GM23338 (cell line): ENCODE measurements around the gene PPIC. TPM values are rescaled to one million over a fixed set of nuclear protein-coding genes. Genes with fewer than 3 reads are reported as not detected.

Experiments used
- ATAC-seq: fragments of 200-7000 bp; cut with Tn5 transposase; 3 replicates; pipeline ENCODE4 v1.9.1; 2020
- DNase-seq: peaks from one replicate; pipeline ENCODE4 v3.0.0-alpha.2; 2015; ENCODE audit warnings: low spot score
- H2AFZ ChIP-seq: fragments of 200-600 bp; sonication (generic); 2 replicates; pipeline ENCODE4 v1.8.0; 2016; ENCODE audit warnings: antibody characterized with exemption, mild to moderate bottlenecking, moderate library complexity
- H3F3A ChIP-seq: fragments of 200-600 bp; sonication (generic); replicated peaks from 2 replicates; pipeline ENCODE4 v1.8.0; 2017; ENCODE audit warnings: antibody characterized with exemption, mixed run types, low read depth
- H3K27ac ChIP-seq: fragments of 200-600 bp; sonication (generic); 2 replicates; pipeline ENCODE4 v1.6.1; 2016; ENCODE audit warnings: low read depth
- H3K27me3 ChIP-seq: fragments of 200-600 bp; sonication (generic); 2 replicates; pipeline ENCODE4 v1.8.0; 2016; ENCODE audit warnings: mild to moderate bottlenecking, mixed run types, moderate library complexity; ENCODE audit not compliant: insufficient read depth
- H3K36me3 ChIP-seq: fragments of 200-600 bp; sonication (generic); 2 replicates; pipeline ENCODE4 v1.8.0; 2016; ENCODE audit warnings: mild to moderate bottlenecking; ENCODE audit not compliant: insufficient read depth
- H3K4me1 ChIP-seq: fragments of 200-600 bp; sonication (generic); 2 replicates; pipeline ENCODE4 v1.8.0; 2016; ENCODE audit warnings: mild to moderate bottlenecking, moderate library complexity; ENCODE audit not compliant: insufficient read depth
- H3K4me2 ChIP-seq: fragments of 200-600 bp; sonication (generic); 2 replicates; pipeline ENCODE4 v1.7.1; 2017; ENCODE audit warnings: mixed run types
- H3K4me3 ChIP-seq: fragments of 200-600 bp; sonication (generic); 2 replicates; pipeline ENCODE4 v1.6.1; 2016; ENCODE audit warnings: mixed run types
- H3K79me2 ChIP-seq: fragments of 200-600 bp; sonication (generic); replicated peaks from 2 replicates; pipeline ENCODE4 v1.8.0; 2017; ENCODE audit warnings: mild to moderate bottlenecking; ENCODE audit not compliant: insufficient read depth
- H3K9me2 ChIP-seq: fragments of 200-600 bp; sonication (generic); 2 replicates; pipeline ENCODE4 v1.8.0; 2017; ENCODE audit not compliant: insufficient read depth
- H4K20me1 ChIP-seq: fragments of 200-600 bp; sonication (generic); replicated peaks from 2 replicates; pipeline ENCODE4 v1.8.0; 2017; ENCODE audit warnings: mild to moderate bottlenecking; ENCODE audit not compliant: insufficient read depth
- H3K27ac Mint-ChIP-seq: 2 replicates; pipeline ENCODE4 v1.8.0; 2020; ENCODE audit warnings: inconsistent platforms, mild to moderate bottlenecking, moderate library complexity, mixed read lengths
- H3K27me3 Mint-ChIP-seq: 3 replicates; pipeline ENCODE4 v1.8.0; 2022; ENCODE audit warnings: low read depth, mild to moderate bottlenecking, moderate library complexity, mixed read lengths, inconsistent platforms; ENCODE audit not compliant: insufficient read depth, poor library complexity
- H3K36me3 Mint-ChIP-seq: 3 replicates; pipeline ENCODE4 v1.8.0; 2021; ENCODE audit warnings: low read depth, mild to moderate bottlenecking, inconsistent platforms, moderate library complexity, mixed read lengths
- H3K4me1 Mint-ChIP-seq: 3 replicates; pipeline ENCODE4 v1.8.0; 2020; ENCODE audit warnings: mild to moderate bottlenecking, inconsistent platforms, mixed read lengths
- H3K4me3 Mint-ChIP-seq: 3 replicates; pipeline ENCODE4 v1.8.0; 2021; ENCODE audit warnings: moderate library complexity, mild to moderate bottlenecking, inconsistent platforms, mixed read lengths
- H3K9me3 Mint-ChIP-seq: 3 replicates; pipeline ENCODE4 v1.8.0; 2020; ENCODE audit warnings: moderate library complexity, mild to moderate bottlenecking, inconsistent platforms, mixed read lengths
- CREB1 ChIP-seq: fragments of 250-450 bp; sonication (Bioruptor Pico); IDR thresholded peaks from 2 replicates; pipeline ENCODE4 v1.5.0; 2020; ENCODE audit warnings: low read depth, mild to moderate bottlenecking, moderate library complexity
- EZH2 ChIP-seq: fragments of 200-600 bp; sonication (generic); IDR thresholded peaks from one replicate; pipeline ENCODE4 v1.8.0; 2017; ENCODE audit warnings: antibody characterized with exemption, mild to moderate bottlenecking, low read depth; ENCODE audit not compliant: unreplicated experiment
- EZH2phosphoT487 ChIP-seq: fragments of 200-600 bp; sonication (generic); IDR thresholded peaks from one replicate; pipeline ENCODE4 v1.8.1; 2018; ENCODE audit warnings: antibody characterized with exemption; ENCODE audit not compliant: unreplicated experiment
- JUNB ChIP-seq: IDR thresholded peaks from one replicate; pipeline ENCODE4 v1.6.1; 2016; ENCODE audit warnings: antibody characterized with exemption; ENCODE audit not compliant: unreplicated experiment
- NANOG ChIP-seq: IDR thresholded peaks from 2 replicates; pipeline ENCODE4 v1.6.1; 2016; ENCODE audit warnings: antibody characterized with exemption, borderline replicate concordance
- POLR2AphosphoS5 ChIP-seq: IDR thresholded peaks from 2 replicates; pipeline ENCODE4 v1.6.1; 2016; ENCODE audit warnings: antibody characterized with exemption, low read depth
- STAT1 ChIP-seq: IDR thresholded peaks from one replicate; pipeline ENCODE4 v1.6.1; 2016; ENCODE audit warnings: antibody characterized with exemption; ENCODE audit not compliant: unreplicated experiment
- ZNF114 ChIP-seq: fragments of 250-450 bp; sonication (Bioruptor Pico); IDR thresholded peaks from 2 replicates; pipeline ENCODE4 v1.5.0; 2020; ENCODE audit warnings: mild to moderate bottlenecking, moderate library complexity
- ZNF331 ChIP-seq: fragments of 250-450 bp; sonication (Bioruptor Pico); IDR thresholded peaks from 2 replicates; pipeline ENCODE4 v1.5.0; 2020; ENCODE audit warnings: low read depth, mild to moderate bottlenecking, moderate library complexity
- polyA plus RNA-seq: library from polyadenylated mRNA; unstranded; fragments of >200 nt; fragmentation: Nextera tagmentation; extraction: Ambion mirVana; gene quantifications from 2 replicates; pipeline ENCODE4 v1.2.1, GENCODE V29; 2016
- total RNA-seq: library from RNA; depleted of rRNA; stranded (reverse); fragments of >200 nt; shearing (Covaris generic); gene quantifications from 2 replicates; pipeline ENCODE4 v1.2.3, GENCODE V29; 2014
- TF ChIP-seq, protein P1 (sequence below): IDR thresholded peaks from 2 replicates; pipeline ENCODE4 v1.6.1; 2016; ENCODE audit warnings: antibody characterized with exemption
- TF ChIP-seq, protein P2 (sequence below): IDR thresholded peaks from one replicate; pipeline ENCODE4 v1.6.1; 2018; ENCODE audit warnings: antibody characterized with exemption; ENCODE audit not compliant: unreplicated experiment
- TF ChIP-seq, protein P3 (sequence below), 2 experiments: fragments of 200-600 bp in 1 of 2; sonication (generic) in 1 of 2; conservative IDR thresholded peaks; 2 replicates each; pipeline versions ENCODE4 v1.5.1 to v1.6.1; 2016 to 2017; ENCODE audit warnings: antibody characterized with exemption in 2 of 2, low read depth in 2 of 2, mild to moderate bottlenecking in 2 of 2, moderate library complexity in 1 of 2
- TF ChIP-seq, protein P4 (sequence below): fragments of 250-450 bp; sonication (Bioruptor Pico); IDR thresholded peaks from 2 replicates; pipeline ENCODE4 v1.5.0; 2020; ENCODE audit warnings: mild to moderate bottlenecking, moderate library complexity

PPIC gene
- total and polyA plus RNA-seq, 2 experiments from 2014 or later: 13.9 to 21.0 TPM

DNA sequence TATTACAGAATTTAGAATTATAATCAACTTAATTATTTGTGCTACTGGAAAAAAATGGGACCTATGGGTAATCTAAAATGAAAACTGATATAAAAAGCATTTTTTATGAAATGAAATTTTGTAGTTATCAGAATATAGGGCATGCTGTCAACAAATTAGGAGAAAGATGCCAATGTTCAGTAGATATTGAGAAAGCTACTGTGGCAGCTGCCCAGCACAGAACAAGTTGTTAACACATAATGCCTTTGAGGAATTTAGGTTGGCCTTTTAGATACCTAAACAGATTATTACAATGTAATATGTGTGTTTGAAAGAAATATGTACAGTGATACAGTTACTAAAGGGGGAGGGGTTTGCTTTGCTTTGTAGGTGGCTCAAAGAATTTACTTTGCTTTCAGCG lies 54.1 kb downstream of the PPIC start:
- Histone ChIP-seq H3K4me3 (no peak overlapping the region), H3K4me2 (no peak overlapping the region), H4K20me1 (no peaks in the 10 kb centered on the region), H3K4me1 (no peaks in the 10 kb centered on the region), H3F3A (no peaks in the 10 kb centered on the region), H3K27me3 (no peaks in the 10 kb centered on the region), H3K27ac (no peak overlapping the region), H3K36me3 (no peaks in the 10 kb centered on the region), H3K9me2 (no peaks in the 10 kb centered on the region), H2AFZ (no peak overlapping the region), H3K79me2 (no peaks in the 10 kb centered on the region)
- DNase-seq (no peak), ATAC-seq (no peak)
- Mint-ChIP-seq H3K36me3 (no peaks in the 10 kb centered on the region), H3K4me3 (no peak overlapping the region), H3K27ac (no peak overlapping the region), H3K27me3 (no peaks in the 10 kb centered on the region), H3K4me1 (peaks cover 10% of the 10 kb centered on the region; the same call in 2 of the 3 replicates), H3K9me3 (no peaks in the 10 kb centered on the region)
- TF ChIP-seq NANOG (no peak), POLR2AphosphoS5 (no peak), EZH2phosphoT487 (no peak), EZH2 (no peak), STAT1 (no peak), ZNF114 (CRISPR knock-in tag) (no peak), JUNB (no peak), ZNF331 (no peak), CREB1 (CRISPR knock-in tag) (no peak)
- TF ChIP-seq, protein P1, sequence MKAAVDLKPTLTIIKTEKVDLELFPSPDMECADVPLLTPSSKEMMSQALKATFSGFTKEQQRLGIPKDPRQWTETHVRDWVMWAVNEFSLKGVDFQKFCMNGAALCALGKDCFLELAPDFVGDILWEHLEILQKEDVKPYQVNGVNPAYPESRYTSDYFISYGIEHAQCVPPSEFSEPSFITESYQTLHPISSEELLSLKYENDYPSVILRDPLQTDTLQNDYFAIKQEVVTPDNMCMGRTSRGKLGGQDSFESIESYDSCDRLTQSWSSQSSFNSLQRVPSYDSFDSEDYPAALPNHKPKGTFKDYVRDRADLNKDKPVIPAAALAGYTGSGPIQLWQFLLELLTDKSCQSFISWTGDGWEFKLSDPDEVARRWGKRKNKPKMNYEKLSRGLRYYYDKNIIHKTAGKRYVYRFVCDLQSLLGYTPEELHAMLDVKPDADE: no peak
- TF ChIP-seq, protein P2, sequence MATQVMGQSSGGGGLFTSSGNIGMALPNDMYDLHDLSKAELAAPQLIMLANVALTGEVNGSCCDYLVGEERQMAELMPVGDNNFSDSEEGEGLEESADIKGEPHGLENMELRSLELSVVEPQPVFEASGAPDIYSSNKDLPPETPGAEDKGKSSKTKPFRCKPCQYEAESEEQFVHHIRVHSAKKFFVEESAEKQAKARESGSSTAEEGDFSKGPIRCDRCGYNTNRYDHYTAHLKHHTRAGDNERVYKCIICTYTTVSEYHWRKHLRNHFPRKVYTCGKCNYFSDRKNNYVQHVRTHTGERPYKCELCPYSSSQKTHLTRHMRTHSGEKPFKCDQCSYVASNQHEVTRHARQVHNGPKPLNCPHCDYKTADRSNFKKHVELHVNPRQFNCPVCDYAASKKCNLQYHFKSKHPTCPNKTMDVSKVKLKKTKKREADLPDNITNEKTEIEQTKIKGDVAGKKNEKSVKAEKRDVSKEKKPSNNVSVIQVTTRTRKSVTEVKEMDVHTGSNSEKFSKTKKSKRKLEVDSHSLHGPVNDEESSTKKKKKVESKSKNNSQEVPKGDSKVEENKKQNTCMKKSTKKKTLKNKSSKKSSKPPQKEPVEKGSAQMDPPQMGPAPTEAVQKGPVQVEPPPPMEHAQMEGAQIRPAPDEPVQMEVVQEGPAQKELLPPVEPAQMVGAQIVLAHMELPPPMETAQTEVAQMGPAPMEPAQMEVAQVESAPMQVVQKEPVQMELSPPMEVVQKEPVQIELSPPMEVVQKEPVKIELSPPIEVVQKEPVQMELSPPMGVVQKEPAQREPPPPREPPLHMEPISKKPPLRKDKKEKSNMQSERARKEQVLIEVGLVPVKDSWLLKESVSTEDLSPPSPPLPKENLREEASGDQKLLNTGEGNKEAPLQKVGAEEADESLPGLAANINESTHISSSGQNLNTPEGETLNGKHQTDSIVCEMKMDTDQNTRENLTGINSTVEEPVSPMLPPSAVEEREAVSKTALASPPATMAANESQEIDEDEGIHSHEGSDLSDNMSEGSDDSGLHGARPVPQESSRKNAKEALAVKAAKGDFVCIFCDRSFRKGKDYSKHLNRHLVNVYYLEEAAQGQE: no peak
- TF ChIP-seq, protein P3, sequence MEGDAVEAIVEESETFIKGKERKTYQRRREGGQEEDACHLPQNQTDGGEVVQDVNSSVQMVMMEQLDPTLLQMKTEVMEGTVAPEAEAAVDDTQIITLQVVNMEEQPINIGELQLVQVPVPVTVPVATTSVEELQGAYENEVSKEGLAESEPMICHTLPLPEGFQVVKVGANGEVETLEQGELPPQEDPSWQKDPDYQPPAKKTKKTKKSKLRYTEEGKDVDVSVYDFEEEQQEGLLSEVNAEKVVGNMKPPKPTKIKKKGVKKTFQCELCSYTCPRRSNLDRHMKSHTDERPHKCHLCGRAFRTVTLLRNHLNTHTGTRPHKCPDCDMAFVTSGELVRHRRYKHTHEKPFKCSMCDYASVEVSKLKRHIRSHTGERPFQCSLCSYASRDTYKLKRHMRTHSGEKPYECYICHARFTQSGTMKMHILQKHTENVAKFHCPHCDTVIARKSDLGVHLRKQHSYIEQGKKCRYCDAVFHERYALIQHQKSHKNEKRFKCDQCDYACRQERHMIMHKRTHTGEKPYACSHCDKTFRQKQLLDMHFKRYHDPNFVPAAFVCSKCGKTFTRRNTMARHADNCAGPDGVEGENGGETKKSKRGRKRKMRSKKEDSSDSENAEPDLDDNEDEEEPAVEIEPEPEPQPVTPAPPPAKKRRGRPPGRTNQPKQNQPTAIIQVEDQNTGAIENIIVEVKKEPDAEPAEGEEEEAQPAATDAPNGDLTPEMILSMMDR (conservative IDR thresholded peaks at IDR 0.05; ENCODE audit: low read depth in 2 of 2): no peak
- TF ChIP-seq, protein P4, sequence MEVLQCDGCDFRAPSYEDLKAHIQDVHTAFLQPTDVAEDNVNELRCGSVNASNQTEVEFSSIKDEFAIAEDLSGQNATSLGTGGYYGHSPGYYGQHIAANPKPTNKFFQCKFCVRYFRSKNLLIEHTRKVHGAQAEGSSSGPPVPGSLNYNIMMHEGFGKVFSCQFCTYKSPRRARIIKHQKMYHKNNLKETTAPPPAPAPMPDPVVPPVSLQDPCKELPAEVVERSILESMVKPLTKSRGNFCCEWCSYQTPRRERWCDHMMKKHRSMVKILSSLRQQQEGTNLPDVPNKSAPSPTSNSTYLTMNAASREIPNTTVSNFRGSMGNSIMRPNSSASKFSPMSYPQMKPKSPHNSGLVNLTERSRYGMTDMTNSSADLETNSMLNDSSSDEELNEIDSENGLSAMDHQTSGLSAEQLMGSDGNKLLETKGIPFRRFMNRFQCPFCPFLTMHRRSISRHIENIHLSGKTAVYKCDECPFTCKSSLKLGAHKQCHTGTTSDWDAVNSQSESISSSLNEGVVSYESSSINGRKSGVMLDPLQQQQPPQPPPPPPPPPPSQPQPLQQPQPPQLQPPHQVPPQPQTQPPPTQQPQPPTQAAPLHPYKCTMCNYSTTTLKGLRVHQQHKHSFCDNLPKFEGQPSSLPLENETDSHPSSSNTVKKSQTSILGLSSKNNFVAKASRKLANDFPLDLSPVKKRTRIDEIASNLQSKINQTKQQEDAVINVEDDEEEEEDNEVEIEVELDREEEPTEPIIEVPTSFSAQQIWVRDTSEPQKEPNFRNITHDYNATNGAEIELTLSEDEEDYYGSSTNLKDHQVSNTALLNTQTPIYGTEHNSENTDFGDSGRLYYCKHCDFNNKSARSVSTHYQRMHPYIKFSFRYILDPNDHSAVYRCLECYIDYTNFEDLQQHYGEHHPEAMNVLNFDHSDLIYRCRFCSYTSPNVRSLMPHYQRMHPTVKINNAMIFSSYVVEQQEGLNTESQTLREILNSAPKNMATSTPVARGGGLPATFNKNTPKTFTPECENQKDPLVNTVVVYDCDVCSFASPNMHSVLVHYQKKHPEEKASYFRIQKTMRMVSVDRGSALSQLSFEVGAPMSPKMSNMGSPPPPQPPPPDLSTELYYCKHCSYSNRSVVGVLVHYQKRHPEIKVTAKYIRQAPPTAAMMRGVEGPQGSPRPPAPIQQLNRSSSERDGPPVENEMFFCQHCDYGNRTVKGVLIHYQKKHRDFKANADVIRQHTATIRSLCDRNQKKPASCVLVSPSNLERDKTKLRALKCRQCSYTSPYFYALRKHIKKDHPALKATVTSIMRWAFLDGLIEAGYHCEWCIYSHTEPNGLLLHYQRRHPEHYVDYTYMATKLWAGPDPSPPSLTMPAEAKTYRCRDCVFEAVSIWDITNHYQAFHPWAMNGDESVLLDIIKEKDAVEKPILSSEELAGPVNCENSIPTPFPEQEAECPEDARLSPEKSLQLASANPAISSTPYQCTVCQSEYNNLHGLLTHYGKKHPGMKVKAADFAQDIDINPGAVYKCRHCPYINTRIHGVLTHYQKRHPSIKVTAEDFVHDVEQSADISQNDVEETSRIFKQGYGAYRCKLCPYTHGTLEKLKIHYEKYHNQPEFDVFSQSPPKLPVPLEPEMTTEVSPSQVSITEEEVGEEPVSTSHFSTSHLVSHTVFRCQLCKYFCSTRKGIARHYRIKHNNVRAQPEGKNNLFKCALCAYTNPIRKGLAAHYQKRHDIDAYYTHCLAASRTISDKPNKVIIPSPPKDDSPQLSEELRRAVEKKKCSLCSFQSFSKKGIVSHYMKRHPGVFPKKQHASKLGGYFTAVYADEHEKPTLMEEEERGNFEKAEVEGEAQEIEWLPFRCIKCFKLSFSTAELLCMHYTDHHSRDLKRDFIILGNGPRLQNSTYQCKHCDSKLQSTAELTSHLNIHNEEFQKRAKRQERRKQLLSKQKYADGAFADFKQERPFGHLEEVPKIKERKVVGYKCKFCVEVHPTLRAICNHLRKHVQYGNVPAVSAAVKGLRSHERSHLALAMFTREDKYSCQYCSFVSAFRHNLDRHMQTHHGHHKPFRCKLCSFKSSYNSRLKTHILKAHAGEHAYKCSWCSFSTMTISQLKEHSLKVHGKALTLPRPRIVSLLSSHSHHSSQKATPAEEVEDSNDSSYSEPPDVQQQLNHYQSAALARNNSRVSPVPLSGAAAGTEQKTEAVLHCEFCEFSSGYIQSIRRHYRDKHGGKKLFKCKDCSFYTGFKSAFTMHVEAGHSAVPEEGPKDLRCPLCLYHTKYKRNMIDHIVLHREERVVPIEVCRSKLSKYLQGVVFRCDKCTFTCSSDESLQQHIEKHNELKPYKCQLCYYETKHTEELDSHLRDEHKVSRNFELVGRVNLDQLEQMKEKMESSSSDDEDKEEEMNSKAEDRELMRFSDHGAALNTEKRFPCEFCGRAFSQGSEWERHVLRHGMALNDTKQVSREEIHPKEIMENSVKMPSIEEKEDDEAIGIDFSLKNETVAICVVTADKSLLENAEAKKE (CRISPR knock-in tag): no peak
